Panc1 (cell line): ENCODE data around the gene SLC4A4. TPM values are rescaled to one million over a fixed set of nuclear protein-coding genes. Genes with fewer than 3 reads are reported as not detected.

Experiments
- ATAC-seq: fragments of 200-7000 bp; cut with Tn5 transposase; 2 replicates; pipeline ENCODE4 v1.9.1; 2020; ENCODE audit warnings: mild to moderate bottlenecking, moderate library complexity
- BruUV-seq: library from RNA; stranded (reverse); fragments of 400-500 nt; replicated peaks from 2 replicates; lab custom pipeline; 2021; lab: Mats Ljungman, UMichigan
- CTCF ChIA-PET: fragments of 300-600 bp; sonication (Branson Sonifier 250); formaldehyde crosslinking; loops from one replicate; lab custom pipeline; 2022; ENCODE audit warnings: antibody characterized with exemption; lab: Charles Lee
- POLR2A ChIA-PET: fragments of 300-600 bp; sonication (Branson Sonifier 250); formaldehyde crosslinking; loops from one replicate; lab custom pipeline; 2022; ENCODE audit warnings: antibody characterized with exemption; lab: Charles Lee
- DNase-seq: peaks from one replicate; pipeline ENCODE4 v3.0.0-alpha.2; 2010; ENCODE audit warnings: low read depth, low spot score
- H3K27ac ChIP-seq: 2 replicates; pipeline ENCODE4 v1.5.1; 2011; ENCODE audit warnings: mild to moderate bottlenecking, low read length, inconsistent platforms
- H3K27me3 ChIP-seq: fragments of 200-500 bp; sonication (Bioruptor generic); 2 replicates; pipeline ENCODE4 v1.6.0; 2014; ENCODE audit warnings: low read length, inconsistent platforms; ENCODE audit not compliant: control insufficient read depth, insufficient read depth
- H3K36me3 ChIP-seq: fragments of 200-500 bp; sonication (Bioruptor generic); 2 replicates; pipeline ENCODE4 v1.5.1; 2014; ENCODE audit warnings: inconsistent platforms, mild to moderate bottlenecking, low read length, moderate library complexity; ENCODE audit not compliant: control insufficient read depth, insufficient read depth
- H3K4me1 ChIP-seq: 2 replicates; pipeline ENCODE4 v1.5.1; 2011; ENCODE audit warnings: inconsistent platforms, mild to moderate bottlenecking, low read length, moderate library complexity; ENCODE audit not compliant: control insufficient read depth, insufficient read depth
- H3K4me3 ChIP-seq, 2 experiments: 2 replicates each; pipeline ENCODE4 v1.5.1; 2011 to 2012; ENCODE audit warnings: low read depth in 2 of 2, low read length in 2 of 2, mild to moderate bottlenecking in 2 of 2, inconsistent platforms in 1 of 2, moderate library complexity in 1 of 2
- H3K9me3 ChIP-seq: fragments of 200-500 bp; sonication (Bioruptor generic); 2 replicates; pipeline ENCODE4 v1.5.1; 2014; ENCODE audit warnings: low read depth, mild to moderate bottlenecking, inconsistent platforms, low read length, moderate library complexity; ENCODE audit not compliant: control insufficient read depth, insufficient read depth
- CTCF ChIP-seq: fragments of 450-650 bp; IDR thresholded peaks from 2 replicates; pipeline ENCODE4 v1.5.1; 2017; ENCODE audit warnings: mild to moderate bottlenecking
- POLR2AphosphoS5 ChIP-seq: IDR thresholded peaks from 2 replicates; pipeline ENCODE4 v1.6.1; 2012; ENCODE audit warnings: mild to moderate bottlenecking, low read depth, low read length, moderate library complexity
- REST ChIP-seq, 2 experiments: IDR thresholded peaks; 2 replicates each; pipeline ENCODE4 v1.6.1; 2011 to 2012; ENCODE audit warnings: low read depth in 2 of 2, control low read depth in 1 of 2, low read length in 1 of 2, mild to moderate bottlenecking in 1 of 2, moderate library complexity in 1 of 2; ENCODE audit not compliant: insufficient read depth in 1 of 2
- SIN3A ChIP-seq: IDR thresholded peaks from 2 replicates; pipeline ENCODE4 v1.6.1; 2012; ENCODE audit warnings: low read depth, mild to moderate bottlenecking, low read length, moderate library complexity, borderline replicate concordance; ENCODE audit not compliant: insufficient read depth
- TCF7L2 ChIP-seq: IDR thresholded peaks from 2 replicates; pipeline ENCODE4 v1.6.1; 2011; ENCODE audit warnings: mild to moderate bottlenecking, low read depth, low read length, inconsistent platforms
- in situ Hi-C: cut with HindIII; loops from 2 replicates; pipeline ENCODE4 v1.10.0; 2016; ENCODE audit warnings: low sequenced_read_pairs, low pct_unique_long_range_greater_than_20kb
- intact Hi-C: fragments of 100-400 bp; cut with micrococcal nuclease; formaldehyde crosslinking; loops from one replicate; pipeline ENCODE4 v1.10.0; 2022; ENCODE audit not compliant: unreplicated experiment
- total RNA-seq: library from RNA; stranded (reverse); gene quantifications from one replicate; pipeline ENCODE4 v1.2.1, GENCODE V29; 2021; ENCODE audit not compliant: unreplicated experiment

Gene SLC4A4
- total RNA-seq, 1 experiment from 2014 or later = 0.26 TPM

- H3K36me3 ChIP-seq = no peaks in the 10 kb centered on the region
- in situ Hi-C loops = no loop called here
- H3K27me3 ChIP-seq = no peaks in the 10 kb centered on the region
- ATAC-seq (no peak), DNase-seq (no peak)
- TF ChIP-seq SIN3A (no peak), REST (IDR thresholded peaks at IDR 0.05; ENCODE audit: insufficient read depth in 1 of 2, low read depth in 2 of 2, low read length in 1 of 2) (no peak), POLR2AphosphoS5 (no peak), TCF7L2 (no peak), CTCF (no peak; the same call in 1 of the 2 replicates)
- no peaks in the 10 kb centered on the region for H3K4me1 ChIP-seq
- ChIA-PET CTCF (no interaction called here), POLR2A (no interaction called here)
- BruUV-seq = no TSS peak
- no peaks in the 10 kb centered on the region for H3K9me3 ChIP-seq
- H3K27ac ChIP-seq = no peak overlapping the region
- intact Hi-C loops = no loop called here
- no peak overlapping the region for H3K4me3 ChIP-seq
Observed at GRCh38 chr4:71526637-71527406, 188.0 kb downstream of the SLC4A4 start.

GRCh38 chr4:71532407-71532806 is 193.6 kb downstream of the SLC4A4 start:
- Histone ChIP-seq H3K36me3 (no peaks in the 10 kb centered on the region), H3K27me3 (no peaks in the 10 kb centered on the region), H3K4me3 (no peak overlapping the region), H3K27ac (no peak overlapping the region), H3K9me3 (no peaks in the 10 kb centered on the region), H3K4me1 (no peaks in the 10 kb centered on the region)
- no peak for TF ChIP-seq POLR2AphosphoS5
- no peak for TF ChIP-seq CTCF
- no peak for TF ChIP-seq REST (IDR thresholded peaks at IDR 0.05; ENCODE audit: insufficient read depth in 1 of 2, low read depth in 2 of 2, low read length in 1 of 2)
- no peak for TF ChIP-seq SIN3A
- TF ChIP-seq TCF7L2 = no peak
- DNase-seq (no peak), ATAC-seq (no peak)
- in situ Hi-C loops (no loop called here), intact Hi-C loops (no loop called here)
- ChIA-PET CTCF (no interaction called here), POLR2A (no interaction called here)
- BruUV-seq = no TSS peak
